ENCODE results near the gene MED15. TPM values are rescaled to one million over a fixed set of nuclear protein-coding genes. Genes with fewer than 3 reads are reported as not detected.
"Not testable (repeated sequence)": the region's sequence is repeated elsewhere in the genome, so short reads cannot be mapped to it uniquely, and the experiment has no call there.

The MED15 gene
- total RNA-seq, 1 donor from 2014 or later: 26.2 TPM

GRCh38 chr22:20479612-20480196 is 27.7 kb upstream of the MED15 start:
- DNase-seq (ENCODE audit: low spot score): no peak
- peak; percentile 59 for ATAC-seq

- not testable (repeated sequence) for DNase-seq (ENCODE audit: low spot score); ATAC-seq
Measured at GRCh38 chr22:20483143-20483506, 24.3 kb upstream of the MED15 start.

DNA sequence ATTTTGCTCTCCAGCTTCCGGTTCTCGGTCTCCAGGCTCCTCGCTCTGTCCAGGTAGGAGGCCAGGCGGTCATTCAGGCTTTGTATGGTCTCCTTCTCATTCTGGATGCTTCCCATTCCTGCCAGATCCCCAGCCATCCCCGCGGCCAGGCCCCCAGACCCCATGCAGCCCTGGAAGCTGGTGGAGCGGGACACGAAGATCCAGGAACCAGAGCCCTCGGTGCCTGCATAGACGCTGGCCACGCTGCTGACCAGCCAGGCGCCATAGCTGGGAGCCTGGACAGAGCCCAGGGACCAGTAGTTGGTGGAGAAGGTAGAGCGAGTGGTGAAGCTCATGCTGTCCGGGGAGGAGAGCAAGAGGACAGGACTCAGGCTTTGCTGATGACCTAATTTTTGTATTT is 23.6 kb upstream of the MED15 start:
- DNase-seq (ENCODE audit: low spot score) (no peak), ATAC-seq (no peak)

DNA sequence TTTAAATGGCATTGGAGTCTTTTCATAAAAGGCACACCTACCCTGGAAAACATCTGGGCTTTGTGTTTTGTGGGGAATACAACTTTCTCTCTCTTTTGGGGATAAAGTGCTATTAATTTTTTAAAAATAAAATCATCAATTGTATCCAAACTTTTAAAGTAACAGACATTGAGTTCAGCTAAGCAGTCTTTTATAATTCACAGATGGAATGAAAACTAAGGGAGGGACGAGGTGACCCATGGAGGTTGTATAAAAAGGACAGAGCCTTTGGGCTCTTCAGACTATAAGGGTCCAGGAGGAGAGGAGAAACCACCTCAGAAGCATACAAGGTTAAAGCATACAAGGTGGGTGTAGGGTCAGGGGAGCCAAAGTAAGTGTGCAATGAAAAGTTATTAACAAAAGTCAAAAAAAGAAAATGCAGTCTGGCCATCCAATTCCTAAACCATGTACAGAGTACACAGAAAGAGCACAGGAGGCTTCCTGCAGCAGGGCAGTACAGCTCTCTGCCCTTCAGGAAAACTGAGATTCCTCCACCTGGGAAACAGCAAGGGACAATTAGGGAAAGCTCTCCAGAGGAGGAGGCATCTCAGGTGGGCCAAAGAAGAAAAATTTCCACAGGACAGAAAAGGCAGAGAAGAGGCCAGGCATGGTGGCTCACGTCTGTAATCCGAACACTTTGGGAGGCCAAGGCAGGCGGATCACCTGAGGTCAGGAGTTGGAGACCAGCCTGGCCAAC is 22.3 kb upstream of the MED15 start:
- no peak for ATAC-seq
- no peak for DNase-seq (ENCODE audit: low spot score)

DNA sequence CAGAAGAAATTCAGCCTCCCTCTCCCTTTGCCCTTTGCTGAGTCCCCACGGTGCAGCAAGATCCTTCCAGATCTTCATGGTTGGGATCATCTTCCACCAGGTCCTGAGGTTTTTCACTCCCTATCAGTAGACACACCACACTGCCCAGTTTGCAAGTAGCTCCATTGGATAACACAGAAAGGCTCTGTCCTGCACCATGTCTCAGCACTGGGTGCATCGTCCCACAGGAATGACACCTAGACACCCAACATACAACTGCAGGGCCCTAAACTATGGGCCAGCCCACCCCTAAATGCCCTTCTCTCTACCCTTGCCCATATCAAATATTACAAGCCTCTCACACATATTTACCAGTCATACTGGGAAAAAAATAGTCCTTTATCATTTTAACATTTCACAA is 21.2 kb upstream of the MED15 start:
- no peak for DNase-seq (ENCODE audit: low spot score)
- ATAC-seq: no peak

- DNase-seq (ENCODE audit: low spot score) (no peak), ATAC-seq (no peak)
Measured at GRCh38 chr22:20487715-20488114, 19.7 kb upstream of the MED15 start.

DNA sequence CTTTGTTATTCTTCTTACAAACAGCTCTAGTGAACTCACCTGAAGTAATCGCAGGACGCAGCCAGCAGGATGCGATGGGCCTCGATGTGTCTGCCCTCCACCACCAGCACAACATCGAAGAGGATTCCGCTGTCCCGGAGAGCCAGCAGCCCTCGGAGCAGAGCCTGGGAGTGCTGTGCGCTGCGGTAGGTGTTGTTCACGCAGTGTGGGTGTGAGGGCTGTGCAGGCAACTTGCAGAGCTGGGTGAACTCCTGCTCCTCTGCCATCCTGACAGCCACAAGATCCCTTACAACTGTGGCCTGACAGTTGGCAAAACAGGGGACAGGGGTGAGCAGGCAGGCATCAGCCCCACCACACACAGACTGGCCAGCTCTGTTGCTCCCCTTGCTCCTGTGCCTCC is 18.5 kb upstream of the MED15 start:
- ATAC-seq (no peak), DNase-seq (ENCODE audit: low spot score) (no peak)

- no peak for ATAC-seq
- no peak for DNase-seq (ENCODE audit: low spot score)
Measured at GRCh38 chr22:20490183-20490940, 17.0 kb upstream of the MED15 start.

DNA sequence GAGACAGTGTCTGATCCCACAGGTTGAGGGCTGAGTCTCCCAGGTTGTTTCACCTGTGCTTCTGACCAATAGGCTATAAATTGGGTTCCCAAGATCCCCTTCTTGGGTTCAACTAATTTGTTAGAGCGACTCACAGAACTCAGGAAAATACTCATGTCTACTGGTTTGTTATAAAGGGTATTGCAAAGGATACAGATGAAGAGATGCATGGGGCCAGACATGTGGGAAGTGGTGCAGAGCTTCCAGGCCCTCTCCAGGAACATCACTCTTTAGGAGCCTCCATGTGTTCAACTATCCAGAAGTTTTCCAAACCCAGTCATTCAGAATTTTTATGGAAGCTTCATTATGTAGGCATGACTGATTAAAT is 16.5 kb upstream of the MED15 start:
- DNase-seq (ENCODE audit: low spot score) (no peak), ATAC-seq (no peak)

- no peak for DNase-seq (ENCODE audit: low spot score)
Measured at GRCh38 chr22:20491346-20491745, 16.1 kb upstream of the MED15 start.

DNA sequence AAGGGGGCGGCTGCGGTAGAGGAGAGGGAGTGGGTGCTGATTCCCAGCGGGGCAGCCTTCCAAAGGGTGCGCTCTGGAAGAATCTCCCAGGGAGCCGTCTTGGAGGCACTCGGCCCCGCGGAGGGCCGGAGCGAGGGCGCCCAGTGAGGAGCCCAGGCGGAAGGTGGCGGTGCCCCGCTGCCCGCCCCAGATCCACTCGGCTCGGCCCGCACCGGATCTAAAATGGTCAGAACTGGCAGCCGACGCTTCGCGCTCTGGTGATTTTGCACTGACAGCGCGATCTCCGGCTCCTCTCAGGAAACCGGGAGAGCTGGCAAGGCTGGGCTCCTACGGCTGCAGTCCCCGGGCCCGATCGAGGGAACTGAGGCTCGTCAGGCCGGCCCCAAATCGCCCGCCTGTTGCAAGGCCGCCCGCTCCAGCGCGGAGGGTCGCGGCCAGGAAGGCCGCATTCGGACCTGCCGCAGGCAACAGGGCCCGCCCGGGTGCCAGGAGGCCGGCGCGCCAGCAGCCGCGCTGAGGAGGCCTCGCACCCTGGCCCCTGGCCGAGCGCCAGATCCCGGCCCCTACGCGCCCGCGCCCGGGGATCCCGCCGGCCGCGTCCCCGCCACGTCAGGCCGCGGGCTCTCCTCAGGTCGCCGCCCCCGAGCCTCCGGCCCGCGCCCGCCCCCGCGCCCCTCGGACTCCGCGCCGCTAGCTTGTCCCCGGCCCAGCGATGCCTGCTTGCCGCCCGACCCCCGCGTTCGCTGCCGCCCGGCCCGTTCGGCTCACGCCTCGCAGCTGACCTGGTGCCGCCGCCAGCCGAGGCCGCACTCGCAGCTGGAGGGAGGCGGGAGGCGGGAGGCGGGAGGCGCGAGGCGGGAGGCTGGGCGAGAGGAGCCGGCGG is 12.2 kb upstream of the MED15 start, which contains the start of gene KLHL22:
Gene KLHL22, minus strand, starts transcription at position 818 of the 883 bp plus-strand sequence. CDS start 6,584 bp downstream, outside the sequence.
- peak; percentile 55 for ATAC-seq
- no peak for DNase-seq (ENCODE audit: low spot score)

More at GRCh38 chr22:20491346-20491745, 16.1 kb upstream of the MED15 start:
- ATAC-seq: no peak

DNA sequence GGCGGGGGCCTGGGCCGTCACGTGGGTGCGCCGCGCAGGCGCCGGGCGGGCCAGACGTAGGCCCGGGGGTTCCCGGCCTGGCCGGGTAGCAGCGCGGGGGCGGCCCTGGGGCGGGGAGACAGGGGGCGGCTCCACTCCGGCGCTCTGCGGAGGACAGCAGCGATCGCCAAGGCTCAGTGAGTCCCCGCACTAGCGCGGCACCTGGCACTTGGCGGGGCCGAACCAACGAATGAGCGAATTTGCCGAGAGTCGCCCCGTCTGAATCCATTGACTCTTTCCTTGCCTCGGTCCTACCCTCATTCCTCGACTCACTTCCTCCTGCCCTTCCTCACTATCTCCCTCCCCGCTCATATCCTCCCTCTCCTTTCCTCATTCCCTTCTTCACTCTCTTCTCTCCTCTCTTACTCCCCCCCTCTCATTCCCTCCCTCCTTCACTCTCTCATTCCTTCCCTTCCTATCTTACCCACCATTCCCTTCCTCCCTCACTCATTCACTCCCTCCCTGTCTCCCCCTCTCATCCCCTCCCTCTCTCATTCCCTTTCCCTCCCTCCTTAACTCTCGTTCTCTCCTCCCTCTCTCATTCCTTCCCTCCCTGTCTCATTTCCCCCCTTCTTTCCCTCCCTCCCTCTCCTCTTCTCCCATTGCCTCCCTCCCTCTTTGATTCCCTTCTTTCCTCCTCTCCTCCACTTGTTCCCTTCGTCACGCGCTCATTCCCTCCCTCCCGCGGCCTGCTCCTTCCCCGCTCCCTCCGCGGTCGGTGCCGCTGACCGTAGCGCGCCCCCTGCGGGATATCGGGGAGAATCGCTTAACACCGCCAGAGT is 11.3 kb upstream of the MED15 start:
- DNase-seq (ENCODE audit: low spot score): peak; percentile 95
- ATAC-seq: peak; percentile 90

DNA sequence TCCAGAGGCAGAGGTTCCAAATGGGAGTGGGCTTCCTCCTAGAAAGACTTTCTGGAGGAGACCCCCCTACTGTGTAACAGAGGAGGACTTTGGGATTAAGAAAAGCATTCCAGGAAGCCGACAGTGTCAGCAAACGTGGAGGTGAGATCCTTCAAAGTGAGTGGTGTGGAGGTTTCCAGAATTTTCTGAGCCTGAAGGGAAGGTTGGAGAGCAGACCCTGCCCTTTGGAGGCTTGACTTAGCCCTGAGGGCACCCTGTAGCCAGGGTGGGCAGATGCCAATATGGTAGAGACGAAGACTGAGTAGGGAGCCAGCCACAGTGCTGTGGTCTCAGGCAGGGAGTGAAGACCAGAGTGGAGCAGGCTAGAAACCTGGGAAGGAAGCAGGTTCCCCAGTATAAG is 10.0 kb upstream of the MED15 start:
- DNase-seq (ENCODE audit: low spot score): no peak
- no peak for ATAC-seq

- ATAC-seq (no peak), DNase-seq (ENCODE audit: low spot score) (no peak)
Measured at GRCh38 chr22:20498913-20499312, 8.5 kb upstream of the MED15 start.

DNA sequence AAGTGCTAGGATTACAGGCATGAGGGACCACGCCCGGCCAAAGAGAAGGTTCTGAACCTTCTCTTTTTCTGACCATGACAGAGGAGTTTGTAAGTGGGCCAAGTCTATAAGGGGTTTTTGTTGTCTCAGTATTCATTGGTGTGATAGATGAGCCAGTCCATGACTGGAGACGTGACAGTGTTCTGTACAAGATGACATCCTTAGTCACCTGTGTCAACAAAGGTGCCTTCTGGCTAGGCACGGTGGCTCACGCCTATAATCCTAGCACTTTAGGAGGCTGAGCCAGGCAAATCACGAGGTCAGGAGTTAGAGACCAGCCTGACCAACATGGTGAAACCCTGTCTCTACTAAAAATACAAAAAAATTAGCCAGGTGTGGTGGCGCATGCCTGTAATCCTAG is 7.6 kb upstream of the MED15 start:
- ATAC-seq: no peak

GRCh38 chr22:20503816-20504215 is 3.6 kb upstream of the MED15 start:
- no peak for DNase-seq (ENCODE audit: low spot score)
- no peak for ATAC-seq

More for the DNA sequence above, 7.6 kb upstream of the MED15 start:
- no peak for DNase-seq (ENCODE audit: low spot score)

- DNase-seq (ENCODE audit: low spot score); ATAC-seq: not testable (repeated sequence)
Measured at GRCh38 chr22:20504293-20504922, 3.0 kb upstream of the MED15 start.

- ATAC-seq (no peak), DNase-seq (ENCODE audit: low spot score) (no peak)
Measured at GRCh38 chr22:20506543-20507252, 712 bp upstream of the MED15 start.
